Mesendoderm (in vitro differentiated cells): ENCODE results near the gene APLP1. TPM values are rescaled to one million over a fixed set of nuclear protein-coding genes. Genes with fewer than 3 reads are reported as not detected.
A peak's percentile ranks its signal among the peaks of the same experiment; 100 is the strongest.

Experiments
- DNase-seq: peaks from one replicate; pipeline ENCODE4 v3.0.0; 2013
- H2AK5ac ChIP-seq: 2 replicates; pipeline ENCODE4 v1.6.1; 2013; ENCODE audit warnings: low read length, inconsistent platforms
- H2BK120ac ChIP-seq: 2 replicates; pipeline ENCODE4 v1.6.1; 2013; ENCODE audit warnings: low read depth, mild to moderate bottlenecking, low read length, moderate library complexity, mixed read lengths
- H2BK15ac ChIP-seq: replicated peaks from 2 replicates; pipeline ENCODE4 v1.6.1; 2013; ENCODE audit warnings: low read depth, mild to moderate bottlenecking, moderate library complexity
- H2BK5ac ChIP-seq: 2 replicates; pipeline ENCODE4 v1.6.1; 2013; ENCODE audit warnings: low read length, inconsistent platforms
- H3K18ac ChIP-seq: 2 replicates; pipeline ENCODE4 v1.6.1; 2013; ENCODE audit warnings: mild to moderate bottlenecking, low read length, mixed read lengths
- H3K23ac ChIP-seq: one replicate; pipeline ENCODE4 v1.6.1; 2013; ENCODE audit warnings: low read length
- H3K27ac ChIP-seq: 2 replicates; pipeline ENCODE4 v1.5.1; 2013; ENCODE audit warnings: low read depth, mild to moderate bottlenecking, inconsistent platforms, low read length, moderate library complexity
- H3K27me3 ChIP-seq: 2 replicates; pipeline ENCODE4 v1.6.1; 2013; ENCODE audit warnings: low read length, control low read depth, mild to moderate bottlenecking, inconsistent platforms; ENCODE audit not compliant: insufficient read depth, poor library complexity
- H3K36me3 ChIP-seq: 2 replicates; pipeline ENCODE4 v1.6.1; 2013; ENCODE audit warnings: low read length, inconsistent platforms; ENCODE audit not compliant: control insufficient read depth, insufficient read depth
- H3K4ac ChIP-seq: one replicate; pipeline ENCODE4 v1.6.1; 2013; ENCODE audit warnings: low read depth, mild to moderate bottlenecking, low read length, moderate library complexity
- H3K4me1 ChIP-seq: 2 replicates; pipeline ENCODE4 v1.6.1; 2013; ENCODE audit warnings: low read depth, low read length, inconsistent platforms; ENCODE audit not compliant: control insufficient read depth
- H3K4me2 ChIP-seq: 2 replicates; pipeline ENCODE4 v1.6.1; 2013; ENCODE audit warnings: low read length
- H3K4me3 ChIP-seq: 2 replicates; pipeline ENCODE4 v1.5.1; 2013; ENCODE audit warnings: mild to moderate bottlenecking, low read length
- H3K56ac ChIP-seq: one replicate; pipeline ENCODE4 v1.6.1; 2013; ENCODE audit warnings: low read length
- H3K79me1 ChIP-seq: 2 replicates; pipeline ENCODE4 v1.6.1; 2013; ENCODE audit warnings: low read length, inconsistent platforms
- H3K79me2 ChIP-seq: 2 replicates; pipeline ENCODE4 v1.6.1; 2013; ENCODE audit warnings: mild to moderate bottlenecking, low read length; ENCODE audit not compliant: control insufficient read depth, insufficient read depth
- H3K9ac ChIP-seq: 2 replicates; pipeline ENCODE4 v1.6.1; 2013; ENCODE audit warnings: low read length, inconsistent platforms
- H4K5ac ChIP-seq: one replicate; pipeline ENCODE4 v1.6.1; 2013; ENCODE audit warnings: low read length
- H4K8ac ChIP-seq: one replicate; pipeline ENCODE4 v1.6.1; 2013; ENCODE audit warnings: low read depth, mild to moderate bottlenecking, control low read depth, low read length, moderate library complexity
- WGBS: extraction: QIAGEN DNeasy Blood & Tissue Kit; methylation state at CpG from one replicate; pipeline ENCODE4 v1.1.7; 2013; ENCODE audit warnings: low lambda C conversion rate, missing lambda C conversion rate; ENCODE audit not compliant: insufficient coverage; ENCODE audit errors: extremely low coverage; 5-methylcytosine and 5-hydroxymethylcytosine counted together
- polyA plus RNA-seq, 2 experiments: library from polyadenylated mRNA; stranded (reverse); fragments of 200-250 nt; gene quantifications; one replicate each; pipeline ENCODE4 v1.2.3, GENCODE V29; 2013

Gene APLP1
- polyA plus RNA-seq (2013, experiment 1 of 2): 8.0 TPM
- 7.9 TPM for polyA plus RNA-seq (2013, experiment 2 of 2)

DNA sequence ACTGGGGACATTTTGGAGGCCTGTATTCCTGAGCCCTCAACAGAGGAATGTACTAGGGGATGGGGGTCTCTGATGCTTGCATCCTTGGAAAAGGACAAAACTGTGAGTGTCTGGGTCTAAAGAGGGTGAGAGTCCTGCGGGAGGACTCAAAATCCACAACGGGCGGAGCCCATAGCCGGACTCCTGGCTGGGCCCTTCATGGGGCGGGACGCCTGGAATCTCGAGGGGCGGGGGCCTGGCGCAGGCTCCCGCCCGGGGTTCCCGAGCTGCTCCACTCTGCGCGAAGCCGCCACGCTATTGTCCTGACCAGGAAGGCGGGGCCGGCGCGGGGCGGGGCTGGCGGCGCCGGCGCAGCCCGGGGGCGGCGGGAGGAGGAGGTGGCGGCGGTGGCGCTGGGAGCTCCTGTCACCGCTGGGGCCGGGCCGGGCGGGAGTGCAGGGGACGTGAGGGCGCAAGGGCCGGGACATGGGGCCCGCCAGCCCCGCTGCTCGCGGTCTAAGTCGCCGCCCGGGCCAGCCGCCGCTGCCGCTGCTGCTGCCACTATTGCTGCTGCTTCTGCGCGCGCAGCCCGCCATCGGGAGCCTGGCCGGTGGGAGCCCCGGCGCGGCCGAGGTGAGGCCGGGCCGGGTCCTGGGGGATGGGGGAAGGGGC lies at the start of gene APLP1:
TSS of gene APLP1 (plus strand) at position 403 of the 651 bp plus-strand sequence. CDS start at position 466, 63 bp downstream.
- DNase-seq: peak; percentile 50
- H3K56ac ChIP-seq: peak within 1 kb of the TSS; percentile 54
- peaks cover 4% of the 10 kb centered on the region for H3K4me1 ChIP-seq
- no peak within 1 kb of the TSS for H3K23ac ChIP-seq
- H3K4me3 ChIP-seq: no peak within 1 kb of the TSS
- H3K9ac ChIP-seq: peak within 1 kb of the TSS; percentile 64
- H4K8ac ChIP-seq: no peak within 1 kb of the TSS
- peak within 1 kb of the TSS; percentile 33 for H4K5ac ChIP-seq
- H2BK5ac ChIP-seq: no peak within 1 kb of the TSS
- H3K79me1 ChIP-seq: no peaks in the 10 kb centered on the region
- no peaks in the 10 kb centered on the region for H3K27me3 ChIP-seq
- H3K79me2 ChIP-seq: no peaks in the 10 kb centered on the region
- WGBS: no CpG with 5 or more reads among the region's 60 CpGs
- no peak within 1 kb of the TSS for H3K4ac ChIP-seq
- peak within 1 kb of the TSS; percentile 7 for H3K18ac ChIP-seq
- no peak within 1 kb of the TSS for H2BK120ac ChIP-seq
- H3K27ac ChIP-seq: no peak within 1 kb of the TSS
- H2BK15ac ChIP-seq: no peak within 1 kb of the TSS
- no peak within 1 kb of the TSS for H2AK5ac ChIP-seq
- H3K36me3 ChIP-seq: no peaks in the 10 kb centered on the region
- peak within 1 kb of the TSS; percentile 72 for H3K4me2 ChIP-seq

GRCh38 chr19:35822579-35822978 lies 45.8 kb upstream of the APLP1 start:
- H4K5ac ChIP-seq: no peak overlapping the region
- H3K56ac ChIP-seq: no peak overlapping the region
- H3K79me2 ChIP-seq: no peaks in the 10 kb centered on the region
- H3K79me1 ChIP-seq: no peaks in the 10 kb centered on the region
- H2AK5ac ChIP-seq: no peak overlapping the region
- H2BK15ac ChIP-seq: no peak overlapping the region
- no peak overlapping the region for H4K8ac ChIP-seq
- no peak overlapping the region for H3K23ac ChIP-seq
- H3K4ac ChIP-seq: no peak overlapping the region
- H3K18ac ChIP-seq: no peak overlapping the region
- no peak overlapping the region for H3K4me3 ChIP-seq
- H3K27ac ChIP-seq: no peak overlapping the region
- H2BK120ac ChIP-seq: no peak overlapping the region
- no peaks in the 10 kb centered on the region for H3K36me3 ChIP-seq
- no CpG with 5 or more reads among the region's 3 CpGs for WGBS
- no peak for DNase-seq
- H3K9ac ChIP-seq: no peak overlapping the region
- H3K27me3 ChIP-seq: no peaks in the 10 kb centered on the region
- H2BK5ac ChIP-seq: no peak overlapping the region
- no peak overlapping the region for H3K4me2 ChIP-seq
- H3K4me1 ChIP-seq: no peaks in the 10 kb centered on the region

DNA sequence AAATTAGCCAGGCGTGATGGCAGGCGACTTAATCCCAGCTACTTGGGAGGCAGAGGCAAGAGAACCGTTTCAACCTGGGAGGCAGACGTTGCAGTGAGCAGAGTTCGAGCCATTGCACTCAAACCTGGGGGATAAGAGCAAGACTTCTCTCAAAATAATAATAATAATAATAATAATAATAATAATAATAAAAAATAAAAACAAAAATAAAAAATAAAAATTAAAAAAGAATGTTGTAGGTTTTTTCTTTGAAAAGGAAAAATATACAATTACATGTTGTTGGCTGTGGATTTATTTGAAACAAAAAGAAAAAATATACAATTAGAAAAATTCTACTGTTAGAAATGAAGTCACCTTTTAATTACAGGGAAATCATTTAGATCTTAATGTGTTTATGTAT lies 44.2 kb upstream of the APLP1 start:
- no peak overlapping the region for H4K8ac ChIP-seq
- H3K4ac ChIP-seq: no peak overlapping the region

GRCh38 chr19:35828692-35829301 lies 39.6 kb upstream of the APLP1 start:
- no peak overlapping the region for H3K4me3 ChIP-seq
- no peak overlapping the region for H3K23ac ChIP-seq
- no peaks in the 10 kb centered on the region for H3K79me1 ChIP-seq
- H3K79me2 ChIP-seq: no peaks in the 10 kb centered on the region
- no peak overlapping the region for H3K4me2 ChIP-seq
- H2BK120ac ChIP-seq: no peak overlapping the region
- no peaks in the 10 kb centered on the region for H3K27me3 ChIP-seq
- no peak overlapping the region for H2AK5ac ChIP-seq
- no peak overlapping the region for H2BK15ac ChIP-seq
- DNase-seq: peak; percentile 77
- H3K36me3 ChIP-seq: no peaks in the 10 kb centered on the region
- no peak overlapping the region for H3K4ac ChIP-seq
- no peak overlapping the region for H4K5ac ChIP-seq
- H4K8ac ChIP-seq: no peak overlapping the region
- H3K9ac ChIP-seq: no peak overlapping the region
- no peak overlapping the region for H3K27ac ChIP-seq
- no peak overlapping the region for H3K56ac ChIP-seq
- WGBS: no CpG with 5 or more reads among the region's 12 CpGs
- no peaks in the 10 kb centered on the region for H3K4me1 ChIP-seq
- H3K18ac ChIP-seq: no peak overlapping the region
- no peak overlapping the region for H2BK5ac ChIP-seq

More for the DNA sequence above, 44.2 kb upstream of the APLP1 start:
- Histone ChIP-seq H3K27ac (no peak overlapping the region), H3K4me1 (no peaks in the 10 kb centered on the region), H4K5ac (no peak overlapping the region), H2BK120ac (no peak overlapping the region), H3K27me3 (no peaks in the 10 kb centered on the region), H3K79me2 (no peaks in the 10 kb centered on the region), H2BK15ac (no peak overlapping the region), H3K79me1 (no peaks in the 10 kb centered on the region), H3K23ac (no peak overlapping the region), H3K56ac (no peak overlapping the region), H2AK5ac (no peak overlapping the region), H3K36me3 (no peaks in the 10 kb centered on the region), H2BK5ac (no peak overlapping the region), H3K9ac (no peak overlapping the region), H3K4me3 (no peak overlapping the region), H3K4me2 (no peak overlapping the region), H3K18ac (no peak overlapping the region)
- WGBS: no CpG with 5 or more reads among the region's 5 CpGs
- DNase-seq: no peak

DNA sequence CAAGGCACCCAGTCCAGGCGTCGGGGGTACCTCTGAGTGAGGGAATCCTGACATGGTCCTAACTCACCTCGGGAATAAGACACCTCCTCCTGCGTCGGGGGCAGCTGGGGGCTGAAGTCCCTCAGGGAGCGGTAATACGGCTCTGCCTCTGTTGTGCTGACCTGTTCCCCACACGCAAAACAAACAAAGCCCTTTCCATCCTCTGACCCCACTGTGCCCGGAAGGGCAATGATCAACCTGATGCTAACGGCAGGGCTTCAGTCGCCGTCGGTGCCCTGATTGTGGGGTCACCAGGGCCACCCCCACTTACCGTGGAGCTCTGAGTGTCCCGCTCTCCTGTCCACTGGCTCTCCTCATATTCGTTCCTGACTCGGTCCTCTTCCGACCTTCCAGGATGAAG lies 37.4 kb upstream of the APLP1 start:
- H2BK120ac ChIP-seq: no peak overlapping the region
- H2AK5ac ChIP-seq: no peak overlapping the region
- H4K8ac ChIP-seq: no peak overlapping the region
- H3K79me1 ChIP-seq: no peaks in the 10 kb centered on the region
- no peak for DNase-seq
- H2BK15ac ChIP-seq: no peak overlapping the region
- H3K9ac ChIP-seq: no peak overlapping the region
- H3K4me3 ChIP-seq: no peak overlapping the region
- H3K4ac ChIP-seq: no peak overlapping the region
- no peak overlapping the region for H3K23ac ChIP-seq
- H3K18ac ChIP-seq: no peak overlapping the region
- no peaks in the 10 kb centered on the region for H3K36me3 ChIP-seq
- WGBS: no CpG with 5 or more reads among the region's 18 CpGs
- no peaks in the 10 kb centered on the region for H3K79me2 ChIP-seq
- H4K5ac ChIP-seq: no peak overlapping the region
- H3K56ac ChIP-seq: no peak overlapping the region
- H2BK5ac ChIP-seq: no peak overlapping the region
- no peaks in the 10 kb centered on the region for H3K27me3 ChIP-seq
- H3K4me1 ChIP-seq: no peaks in the 10 kb centered on the region
- no peak overlapping the region for H3K4me2 ChIP-seq
- no peak overlapping the region for H3K27ac ChIP-seq
